KOPT-K1 (cell line): ENCODE results near the gene LHX1.

ENCODE experiments used
- H3K27ac ChIP-seq: fragments of 200-600 bp; sonication (generic); 2 replicates; pipeline ENCODE4 v1.5.1; 2016; ENCODE audit warnings: antibody characterized with exemption, mild to moderate bottlenecking, low read depth, low read length; ENCODE audit not compliant: poor library complexity, severe bottlenecking
- H3K36me3 ChIP-seq: fragments of 200-600 bp; sonication (generic); 2 replicates; pipeline ENCODE4 v1.5.1; 2017; ENCODE audit warnings: antibody characterized with exemption, mild to moderate bottlenecking, low read length, moderate library complexity; ENCODE audit not compliant: insufficient read depth
- H3K9me3 ChIP-seq: fragments of 200-600 bp; sonication (generic); 2 replicates; pipeline ENCODE4 v1.5.1; 2017; ENCODE audit warnings: antibody characterized with exemption, low read length, mild to moderate bottlenecking; ENCODE audit not compliant: insufficient read depth, poor library complexity, severe bottlenecking

Gene LHX1

DNA sequence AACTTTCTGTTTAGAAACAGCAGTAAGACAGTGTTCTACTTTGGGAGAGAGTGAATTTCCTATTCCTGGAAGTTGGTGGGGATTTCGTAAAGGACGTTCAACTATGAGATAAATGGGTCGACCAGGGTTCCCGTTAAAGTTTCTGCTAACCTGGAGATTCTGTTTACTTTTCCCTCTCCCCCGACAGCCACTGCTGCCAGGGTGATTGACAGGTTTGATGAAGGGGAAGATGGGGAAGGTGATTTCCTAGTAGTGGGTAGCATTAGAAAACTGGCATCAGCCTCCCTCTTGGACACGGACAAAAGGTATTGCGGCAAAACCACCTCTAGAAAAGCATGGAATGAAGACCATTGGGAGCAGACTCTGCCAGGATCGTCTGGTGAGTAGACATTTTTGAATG, 12.8 kb downstream of the LHX1 start:
- peak overlapping the region; percentile 78 for H3K27ac ChIP-seq
- H3K9me3 ChIP-seq: no peaks in the 10 kb centered on the region
- H3K36me3 ChIP-seq: peaks cover 50% of the 10 kb centered on the region

DNA sequence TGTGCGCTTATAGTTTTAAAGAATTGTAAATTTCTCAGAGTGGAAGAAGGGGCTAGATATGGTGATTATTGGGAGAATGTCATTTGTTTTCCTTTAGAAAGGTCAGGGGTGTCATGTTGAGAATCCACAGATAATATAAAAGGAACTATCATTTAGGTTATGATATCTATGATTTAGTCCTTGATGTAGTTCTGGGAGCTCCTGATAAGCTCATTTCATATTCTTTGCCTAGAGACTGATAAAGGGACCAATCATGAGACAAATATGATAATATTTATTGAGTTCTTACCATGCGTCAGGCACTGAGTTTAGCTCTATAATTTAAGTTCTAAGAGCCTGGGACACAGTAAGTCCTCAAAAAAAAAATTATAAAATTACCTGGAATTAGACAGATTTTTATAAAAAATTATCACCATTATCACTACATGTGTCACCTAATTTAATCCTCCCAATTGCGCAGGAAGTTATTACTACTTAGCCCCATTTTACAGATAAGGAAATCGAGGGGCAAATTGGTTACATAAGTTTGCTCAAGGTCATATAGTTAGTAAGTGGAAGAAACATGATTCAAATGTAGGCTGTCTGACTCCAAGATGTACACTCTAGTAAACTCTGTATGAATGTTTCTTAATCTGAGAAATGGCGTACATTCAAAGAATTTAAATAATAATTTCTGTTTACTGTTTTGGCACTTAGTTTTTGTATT, 14.0 kb downstream of the LHX1 start:
- Histone ChIP-seq H3K36me3 (peaks cover 62% of the 10 kb centered on the region), H3K9me3 (no peaks in the 10 kb centered on the region), H3K27ac (no peak overlapping the region)

DNA sequence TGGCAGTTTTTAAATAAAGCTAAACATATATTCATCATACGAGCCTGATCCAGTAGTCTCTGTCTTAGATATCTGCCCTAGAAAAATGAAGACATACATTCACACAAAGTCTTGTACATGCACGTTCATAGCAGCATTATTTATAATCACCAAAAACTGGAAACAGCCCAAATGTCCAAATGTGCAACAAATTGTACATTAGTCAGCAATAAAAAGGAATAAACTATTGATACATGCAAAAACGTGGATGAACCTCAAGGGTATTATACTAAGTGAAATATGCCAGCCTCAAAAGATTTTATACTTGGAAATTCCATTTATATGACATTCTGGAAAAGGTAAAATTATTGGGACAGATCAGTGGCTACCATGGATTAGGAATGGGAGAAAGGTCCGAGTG, 34.2 kb downstream of the LHX1 start:
- H3K27ac ChIP-seq: no peak overlapping the region
- H3K36me3 ChIP-seq: peaks cover 70% of the 10 kb centered on the region
- H3K9me3 ChIP-seq: no peaks in the 10 kb centered on the region

DNA sequence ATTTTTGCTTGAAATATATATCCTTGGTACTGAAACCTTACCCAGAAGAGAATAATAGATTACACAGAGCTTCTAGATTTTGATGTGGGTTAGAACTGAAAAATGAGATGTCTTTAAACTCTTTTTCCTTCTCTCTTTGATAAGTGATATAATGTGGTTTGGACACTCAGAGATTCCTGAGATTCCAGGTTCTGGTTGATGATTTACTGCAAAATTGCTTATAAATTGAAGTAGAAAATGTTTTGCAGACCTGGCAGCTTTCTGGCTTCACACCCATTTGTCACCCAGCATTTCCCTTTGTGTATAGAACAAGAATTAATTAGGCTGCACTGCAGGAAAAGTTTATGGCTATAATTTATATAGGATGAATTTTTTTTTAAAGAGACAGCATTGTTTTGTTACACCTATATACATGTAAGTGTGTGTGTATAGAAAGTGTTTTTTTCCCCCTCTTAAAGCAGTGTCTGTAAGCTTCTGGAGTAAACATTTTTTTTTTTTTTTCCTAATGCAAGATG, 35.0 kb downstream of the LHX1 start:
- no peaks in the 10 kb centered on the region for H3K9me3 ChIP-seq
- peaks cover 70% of the 10 kb centered on the region for H3K36me3 ChIP-seq
- H3K27ac ChIP-seq: no peak overlapping the region

DNA sequence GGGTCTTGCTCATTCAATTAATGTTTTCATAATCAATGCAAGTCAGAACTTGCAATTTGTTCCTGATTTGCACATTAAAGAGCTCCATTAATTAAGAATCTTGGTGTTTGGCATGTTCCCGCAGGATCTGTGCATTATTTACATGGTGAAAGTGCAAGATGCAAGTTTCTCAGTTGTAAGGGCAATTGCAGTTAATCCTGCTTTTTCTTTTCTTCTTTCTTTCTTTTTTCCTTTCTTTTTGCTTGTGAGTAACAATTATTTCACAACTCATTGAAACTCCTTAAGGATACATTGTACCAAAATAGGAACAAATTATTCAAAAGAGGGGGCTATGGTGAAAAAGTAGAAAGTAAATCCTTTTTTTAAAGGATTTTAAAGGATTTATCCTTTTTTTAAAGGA, 35.6 kb downstream of the LHX1 start:
- Histone ChIP-seq H3K9me3 (no peaks in the 10 kb centered on the region), H3K27ac (no peak overlapping the region), H3K36me3 (peaks cover 68% of the 10 kb centered on the region)

DNA sequence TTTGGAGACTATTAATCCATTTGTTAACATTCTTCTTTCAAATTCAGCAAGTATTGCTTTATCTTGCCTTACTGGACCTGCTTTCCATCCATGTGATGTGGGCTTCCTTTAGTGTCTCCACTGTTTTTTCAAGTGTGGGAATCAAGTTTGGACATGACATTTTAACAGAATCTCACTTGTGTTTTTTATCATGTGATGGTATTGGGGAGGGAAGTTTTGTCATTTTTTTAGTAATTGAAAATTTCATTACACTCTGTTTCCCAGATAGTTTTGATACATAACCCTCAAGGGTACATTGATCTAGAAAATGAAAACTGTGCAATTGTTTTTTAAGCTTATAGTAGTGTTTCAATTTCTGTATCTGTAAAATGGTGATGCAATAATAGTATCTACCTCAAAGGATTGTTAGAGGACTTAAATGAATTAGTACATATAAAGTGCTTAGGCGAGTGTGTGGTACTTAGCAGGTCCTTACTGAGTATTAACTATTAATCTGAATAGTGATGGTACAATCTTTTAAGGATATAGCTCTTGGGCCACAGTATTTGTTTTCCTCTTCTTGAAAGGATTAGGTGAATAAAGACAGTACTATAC, 38.7 kb downstream of the LHX1 start:
- Histone ChIP-seq H3K27ac (no peak overlapping the region), H3K9me3 (no peaks in the 10 kb centered on the region)

DNA sequence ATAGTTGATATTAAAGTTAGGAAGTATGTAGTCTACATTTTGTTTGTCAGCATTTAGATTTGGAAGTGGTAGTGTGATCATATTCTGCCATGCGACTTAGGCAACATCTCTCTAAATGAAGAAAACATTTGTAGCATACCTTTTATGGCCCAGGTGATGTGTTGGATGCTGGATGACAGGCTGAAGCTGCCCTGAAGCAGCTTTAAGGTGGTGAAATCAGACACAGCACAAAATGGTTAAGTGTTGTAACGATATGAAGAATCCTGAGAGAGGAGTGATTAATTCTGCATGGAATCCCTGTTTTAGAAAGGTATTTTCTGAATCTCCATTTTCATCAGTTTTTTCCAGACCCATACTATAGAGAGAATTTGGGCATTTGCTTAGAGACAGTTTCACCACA, 39.8 kb downstream of the LHX1 start:
- Histone ChIP-seq H3K36me3 (peaks cover 51% of the 10 kb centered on the region), H3K27ac (no peak overlapping the region), H3K9me3 (no peaks in the 10 kb centered on the region)

More for the DNA sequence above, 38.7 kb downstream of the LHX1 start:
- H3K36me3 ChIP-seq: peaks cover 52% of the 10 kb centered on the region

DNA sequence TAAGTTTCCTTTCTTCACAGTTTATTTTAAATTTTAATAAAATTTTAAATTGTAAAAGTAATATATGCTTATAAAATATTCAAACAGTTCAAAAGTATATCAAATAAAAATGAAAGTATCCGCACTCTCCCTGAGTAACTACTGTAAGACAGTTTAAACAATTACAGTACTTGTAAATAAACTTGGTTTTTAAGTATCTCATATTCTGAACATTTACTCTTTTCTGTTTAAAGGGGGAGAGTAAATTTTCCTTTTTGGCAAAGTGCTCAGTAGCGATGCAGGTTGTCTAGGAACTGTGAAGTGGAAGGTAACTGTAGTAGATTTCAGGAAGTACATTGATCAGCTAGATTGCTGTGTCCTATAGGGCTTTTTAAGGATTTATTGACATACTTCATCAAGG, 40.3 kb downstream of the LHX1 start:
- H3K9me3 ChIP-seq: no peaks in the 10 kb centered on the region
- H3K27ac ChIP-seq: no peak overlapping the region
- peaks cover 49% of the 10 kb centered on the region for H3K36me3 ChIP-seq

DNA sequence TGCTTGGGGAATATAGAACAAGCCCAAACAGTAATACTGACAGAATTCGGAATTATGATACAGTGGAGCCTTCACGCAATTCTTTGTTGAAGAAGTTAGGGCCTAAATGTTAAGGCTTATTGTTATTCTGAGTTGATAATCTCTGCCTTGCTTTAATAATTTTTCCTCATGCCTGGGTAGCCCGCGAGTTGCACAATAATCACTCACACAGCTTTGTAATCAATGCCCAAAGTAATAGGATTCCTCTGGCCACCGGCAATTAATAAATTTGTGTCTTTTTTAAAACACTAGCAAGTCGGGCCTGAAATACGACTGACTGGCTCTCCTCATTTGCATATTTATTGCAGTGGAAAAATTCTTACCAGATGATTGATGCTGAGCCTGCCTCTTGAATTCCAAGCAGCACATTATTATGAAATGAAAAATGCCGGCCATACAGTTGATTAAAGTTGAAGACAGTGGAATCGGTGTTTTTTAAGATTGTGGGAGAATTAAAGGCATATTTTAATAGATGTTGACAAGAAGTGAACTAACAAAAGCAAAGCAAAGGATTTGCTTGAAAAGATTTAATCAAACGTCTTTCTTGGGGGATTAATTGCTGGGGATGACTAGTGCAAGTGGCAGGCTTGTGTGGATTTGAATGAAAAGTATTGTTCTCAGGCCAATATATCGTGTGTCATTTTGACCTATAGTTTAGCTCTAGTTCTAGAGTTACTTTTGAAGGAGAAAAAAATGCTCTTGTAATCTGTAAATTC, 41.7 kb downstream of the LHX1 start:
- peaks cover 53% of the 10 kb centered on the region for H3K36me3 ChIP-seq
- no peaks in the 10 kb centered on the region for H3K9me3 ChIP-seq
- no peak overlapping the region for H3K27ac ChIP-seq

DNA sequence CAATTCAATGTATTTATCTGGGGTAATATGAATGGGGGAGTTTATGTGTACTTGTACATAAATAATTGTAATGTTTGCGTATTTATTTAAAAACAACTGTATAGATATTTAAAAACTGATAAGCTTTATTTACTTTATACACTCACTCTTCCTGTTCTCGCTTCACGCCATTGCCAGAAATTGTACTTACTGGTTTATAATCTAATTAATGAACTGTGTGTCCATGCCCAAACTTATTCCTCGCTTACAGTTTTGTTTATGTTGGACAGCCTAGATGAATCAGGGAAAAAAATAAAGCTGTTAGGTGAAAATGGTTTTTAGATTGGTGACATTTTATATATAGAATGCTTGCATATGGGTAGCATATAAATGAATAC, 42.3 kb downstream of the LHX1 start:
- peaks cover 58% of the 10 kb centered on the region for H3K36me3 ChIP-seq
- no peaks in the 10 kb centered on the region for H3K9me3 ChIP-seq
- H3K27ac ChIP-seq: no peak overlapping the region

DNA sequence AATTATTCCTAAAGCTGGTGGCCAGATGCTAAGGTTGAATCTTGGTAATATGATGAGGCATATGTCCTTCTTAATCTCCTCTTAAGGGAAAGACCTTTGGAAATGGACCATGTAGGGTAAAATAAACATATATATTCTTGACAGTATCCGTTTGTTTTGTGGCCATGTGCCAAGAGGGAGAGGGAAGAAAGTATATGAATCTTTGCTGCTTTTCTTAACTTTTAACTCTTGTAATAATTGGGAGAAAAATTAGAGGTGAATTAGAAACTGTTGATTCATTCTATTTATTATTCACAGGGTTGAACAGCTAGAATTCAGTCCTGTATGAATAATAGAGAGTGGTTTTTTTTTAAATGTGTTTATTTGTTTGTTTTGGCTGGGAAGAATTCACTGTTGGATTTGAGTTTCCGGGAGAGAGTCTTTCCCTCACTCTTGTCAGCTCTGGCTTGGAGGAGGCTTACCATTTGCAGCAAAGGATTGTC, 43.0 kb downstream of the LHX1 start:
- H3K36me3 ChIP-seq: peaks cover 66% of the 10 kb centered on the region
- H3K9me3 ChIP-seq: no peaks in the 10 kb centered on the region
- H3K27ac ChIP-seq: no peak overlapping the region

DNA sequence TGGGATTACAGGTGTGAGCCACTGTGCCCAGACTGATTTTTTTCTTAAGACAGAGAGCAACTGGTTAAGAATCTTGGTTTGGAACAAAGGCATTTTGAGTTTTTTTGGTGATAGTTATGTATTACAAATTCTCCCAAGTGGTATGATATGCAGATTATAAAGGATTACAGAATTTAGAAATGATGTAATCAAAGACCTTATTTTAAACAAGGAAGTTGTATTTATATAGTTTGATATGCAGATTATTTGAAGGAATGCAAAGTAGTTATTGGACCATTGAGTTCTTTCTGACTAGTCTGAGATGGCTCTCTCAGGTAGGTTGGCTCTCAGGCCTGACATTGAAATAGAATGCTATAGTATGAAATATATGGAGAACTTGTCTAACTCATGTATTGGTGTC, 46.3 kb downstream of the LHX1 start:
- Histone ChIP-seq H3K9me3 (no peaks in the 10 kb centered on the region), H3K27ac (no peak overlapping the region), H3K36me3 (peaks cover 78% of the 10 kb centered on the region)

DNA sequence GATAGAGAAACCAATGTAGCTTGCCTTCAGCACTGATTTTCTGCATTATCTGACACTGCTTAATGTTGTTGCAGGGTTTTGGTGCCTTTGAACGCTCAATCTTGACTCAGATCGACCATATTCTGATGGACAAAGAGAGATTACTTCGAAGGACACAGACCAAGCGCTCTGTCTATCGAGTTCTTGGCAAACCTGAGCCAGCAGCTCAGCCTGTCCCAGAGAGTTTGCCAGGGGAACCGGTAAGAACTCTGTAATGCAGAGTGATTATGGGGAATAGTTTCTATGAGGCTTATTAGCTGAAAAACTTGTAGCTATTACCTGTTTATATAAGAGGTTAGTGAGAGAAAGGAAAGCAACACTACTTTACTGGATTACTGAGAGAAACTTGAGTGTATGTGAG, 51.9 kb downstream of the LHX1 start:
- Histone ChIP-seq H3K9me3 (no peaks in the 10 kb centered on the region), H3K27ac (no peak overlapping the region), H3K36me3 (peaks cover 100% of the 10 kb centered on the region)

DNA sequence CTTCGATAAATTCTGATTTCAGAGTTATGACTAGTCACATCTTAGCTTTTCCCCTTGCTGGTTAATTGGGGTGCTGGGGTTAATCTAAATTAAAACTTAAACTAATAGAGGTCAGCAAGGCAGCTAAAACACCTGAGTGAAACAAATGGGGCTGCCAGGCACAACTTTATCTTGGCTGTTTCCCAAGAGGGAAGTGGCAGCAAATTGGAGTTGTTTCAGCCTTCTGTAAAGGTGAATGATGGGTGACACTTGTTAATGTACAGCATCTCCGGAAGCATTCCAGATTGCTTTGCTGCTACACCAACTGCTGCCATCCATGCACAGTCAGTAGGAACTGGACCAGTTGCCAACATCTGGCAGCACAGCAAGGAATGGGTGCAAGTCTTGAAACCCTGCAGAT, 55.4 kb downstream of the LHX1 start:
- Histone ChIP-seq H3K9me3 (peaks cover 8% of the 10 kb centered on the region), H3K36me3 (peaks cover 100% of the 10 kb centered on the region), H3K27ac (no peak overlapping the region)

DNA sequence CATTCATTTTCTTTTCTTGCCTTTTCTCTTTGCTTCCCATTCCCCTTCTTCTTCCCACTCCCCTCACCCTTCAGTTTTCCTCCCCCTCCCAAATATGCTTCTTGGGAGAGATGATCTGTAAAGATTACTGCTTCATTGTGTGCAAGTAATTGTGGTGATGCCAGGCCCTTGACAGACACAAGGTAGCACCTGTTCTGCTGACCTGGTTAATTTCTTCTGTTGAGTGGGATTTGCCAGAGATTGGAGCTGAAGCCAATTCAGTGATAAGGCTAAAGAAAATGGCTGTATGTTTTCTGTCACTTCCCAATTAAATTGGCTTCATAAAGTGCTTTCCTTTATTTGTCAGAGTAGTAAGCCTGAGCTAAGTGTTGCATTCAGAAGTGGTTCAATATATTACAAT, 56.0 kb downstream of the LHX1 start:
- peaks cover 8% of the 10 kb centered on the region for H3K9me3 ChIP-seq
- H3K36me3 ChIP-seq: peaks cover 100% of the 10 kb centered on the region
- H3K27ac ChIP-seq: no peak overlapping the region
